ENCODE results near the gene SLC6A1. TPM values are rescaled to one million over a fixed set of nuclear protein-coding genes. Genes with fewer than 3 reads are reported as not detected.

SLC6A1 gene
- total RNA-seq, 1 donor from 2014 or later, result 7.5 TPM

DNA sequence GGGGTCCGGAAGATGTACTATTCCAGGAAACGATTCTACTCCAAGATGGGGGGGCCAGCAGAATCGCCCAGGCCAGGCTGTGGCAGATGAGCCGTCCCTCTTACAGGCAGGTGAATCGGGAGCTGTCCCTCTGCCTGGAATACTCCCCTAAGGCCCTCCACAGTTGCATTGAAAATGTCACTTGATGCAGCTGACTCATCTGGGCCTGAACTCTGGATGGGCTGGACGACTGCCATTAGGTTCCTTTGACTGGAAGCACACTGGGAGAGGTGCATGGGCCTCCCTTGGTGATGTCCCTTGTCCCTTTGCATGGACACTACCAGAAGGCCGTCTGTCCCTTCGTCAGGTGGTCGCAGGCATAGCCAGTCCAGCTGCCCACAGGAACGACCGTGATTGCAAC is 92.1 kb downstream of the SLC6A1 start:
- H3K9me3 Mint-ChIP-seq (ENCODE audit: unreplicated experiment), result no peaks in the 10 kb centered on the region
- no peak overlapping the region for H3K4me3 Mint-ChIP-seq (ENCODE audit: unreplicated experiment)
- no peaks in the 10 kb centered on the region for H3K4me1 Mint-ChIP-seq (ENCODE audit: unreplicated experiment)
- H3K27ac Mint-ChIP-seq (ENCODE audit: unreplicated experiment), result no peak overlapping the region
- no peaks in the 10 kb centered on the region for H3K27me3 Mint-ChIP-seq (ENCODE audit: unreplicated experiment)
- no peaks in the 10 kb centered on the region for H3K36me3 Mint-ChIP-seq (ENCODE audit: low read depth, unreplicated experiment)
- DNase-seq (ENCODE audit: low spot score), result no peak
- TF ChIP-seq, protein P1, sequence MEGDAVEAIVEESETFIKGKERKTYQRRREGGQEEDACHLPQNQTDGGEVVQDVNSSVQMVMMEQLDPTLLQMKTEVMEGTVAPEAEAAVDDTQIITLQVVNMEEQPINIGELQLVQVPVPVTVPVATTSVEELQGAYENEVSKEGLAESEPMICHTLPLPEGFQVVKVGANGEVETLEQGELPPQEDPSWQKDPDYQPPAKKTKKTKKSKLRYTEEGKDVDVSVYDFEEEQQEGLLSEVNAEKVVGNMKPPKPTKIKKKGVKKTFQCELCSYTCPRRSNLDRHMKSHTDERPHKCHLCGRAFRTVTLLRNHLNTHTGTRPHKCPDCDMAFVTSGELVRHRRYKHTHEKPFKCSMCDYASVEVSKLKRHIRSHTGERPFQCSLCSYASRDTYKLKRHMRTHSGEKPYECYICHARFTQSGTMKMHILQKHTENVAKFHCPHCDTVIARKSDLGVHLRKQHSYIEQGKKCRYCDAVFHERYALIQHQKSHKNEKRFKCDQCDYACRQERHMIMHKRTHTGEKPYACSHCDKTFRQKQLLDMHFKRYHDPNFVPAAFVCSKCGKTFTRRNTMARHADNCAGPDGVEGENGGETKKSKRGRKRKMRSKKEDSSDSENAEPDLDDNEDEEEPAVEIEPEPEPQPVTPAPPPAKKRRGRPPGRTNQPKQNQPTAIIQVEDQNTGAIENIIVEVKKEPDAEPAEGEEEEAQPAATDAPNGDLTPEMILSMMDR (IDR thresholded peaks at IDR 0.05; ENCODE audit: unreplicated experiment), result no peak

DNA sequence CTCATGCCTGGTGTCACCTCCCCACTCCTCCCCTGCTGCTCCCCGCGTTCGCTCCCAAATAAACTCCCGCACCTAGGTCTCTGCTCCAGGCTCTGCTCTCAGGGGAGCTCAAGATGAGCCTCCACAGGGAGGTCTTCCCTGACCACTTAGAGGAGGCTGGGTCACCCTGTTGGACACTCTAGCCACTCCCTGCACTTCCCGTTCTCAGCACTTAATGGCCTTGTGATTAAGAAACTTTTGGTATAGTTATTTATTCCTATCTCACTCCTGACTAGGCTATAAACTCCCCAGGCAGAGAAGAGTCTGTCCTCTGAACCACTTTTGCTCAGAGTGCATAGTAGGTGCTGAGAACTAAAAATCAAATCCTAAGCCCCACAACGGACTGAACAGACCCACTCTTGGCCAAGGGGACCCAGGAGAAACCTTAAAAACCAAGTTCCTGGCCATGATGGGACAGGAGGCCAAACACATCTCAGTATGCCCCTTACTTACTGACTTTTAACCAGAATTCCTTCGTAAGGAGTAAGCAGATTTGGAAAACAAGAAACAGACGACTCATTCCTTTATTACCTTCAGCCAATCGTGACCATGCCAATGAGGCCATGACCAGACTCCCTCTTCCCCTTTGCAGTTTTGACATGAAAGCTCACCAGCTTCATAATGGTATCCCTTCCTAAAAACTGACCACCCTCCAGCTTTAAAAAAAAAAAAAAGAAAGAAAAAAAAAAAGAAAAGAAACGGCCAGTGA is 92.7 kb downstream of the SLC6A1 start:
- Mint-ChIP-seq H3K9me3 (ENCODE audit: unreplicated experiment) (no peaks in the 10 kb centered on the region), H3K4me1 (ENCODE audit: unreplicated experiment) (no peaks in the 10 kb centered on the region), H3K4me3 (ENCODE audit: unreplicated experiment) (no peak overlapping the region), H3K27ac (ENCODE audit: unreplicated experiment) (no peak overlapping the region), H3K27me3 (ENCODE audit: unreplicated experiment) (no peaks in the 10 kb centered on the region), H3K36me3 (ENCODE audit: low read depth, unreplicated experiment) (no peaks in the 10 kb centered on the region)
- no peak for DNase-seq (ENCODE audit: low spot score)
- TF ChIP-seq, protein P1 (IDR thresholded peaks at IDR 0.05; ENCODE audit: unreplicated experiment), result no peak

DNA sequence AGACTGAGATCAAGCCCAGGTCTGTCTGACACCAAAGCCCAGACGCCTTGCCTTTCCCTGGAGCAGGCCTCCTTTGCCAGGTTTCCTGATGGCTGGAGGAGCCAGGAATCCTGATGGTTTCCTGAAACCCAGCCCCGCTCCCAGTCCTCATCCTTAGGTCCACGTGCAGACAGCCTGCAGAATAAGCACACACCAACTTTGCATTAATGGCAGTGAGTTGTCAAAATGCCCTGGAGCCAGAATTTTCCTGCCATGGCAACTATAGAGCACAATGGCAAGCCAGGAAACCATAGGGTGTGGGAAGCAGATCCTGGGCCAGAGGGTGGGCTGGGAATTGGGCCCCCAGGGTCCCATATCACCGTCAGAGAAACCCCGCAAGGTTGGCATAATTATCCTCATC is 94.3 kb downstream of the SLC6A1 start:
- Mint-ChIP-seq H3K27ac (ENCODE audit: unreplicated experiment) (no peak overlapping the region), H3K4me1 (ENCODE audit: unreplicated experiment) (no peaks in the 10 kb centered on the region), H3K36me3 (ENCODE audit: low read depth, unreplicated experiment) (no peaks in the 10 kb centered on the region), H3K9me3 (ENCODE audit: unreplicated experiment) (no peaks in the 10 kb centered on the region), H3K4me3 (ENCODE audit: unreplicated experiment) (no peak overlapping the region), H3K27me3 (ENCODE audit: unreplicated experiment) (no peaks in the 10 kb centered on the region)
- no peak for DNase-seq (ENCODE audit: low spot score)
- TF ChIP-seq, protein P1 (IDR thresholded peaks at IDR 0.05; ENCODE audit: unreplicated experiment), result no peak

DNA sequence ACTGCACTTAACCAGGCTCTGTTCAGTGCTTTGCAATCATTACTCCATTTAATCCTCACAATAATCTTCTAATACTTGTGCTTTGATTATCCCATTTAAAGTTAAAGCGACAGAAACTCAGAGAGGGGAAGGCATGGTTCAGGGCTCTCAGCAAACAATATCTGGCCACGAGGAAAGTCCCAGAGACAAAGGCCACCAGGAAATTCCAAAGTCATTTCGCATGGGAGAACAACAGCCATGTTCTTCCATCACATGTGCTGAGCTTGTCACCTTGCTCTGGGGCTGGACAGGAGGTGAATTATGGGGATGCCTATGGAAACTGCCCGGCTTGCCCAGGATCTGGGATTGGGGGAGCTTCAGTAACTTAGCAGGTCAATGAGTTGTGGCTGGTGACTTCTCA is 95.5 kb downstream of the SLC6A1 start:
- DNase-seq (ENCODE audit: low spot score), result no peak
- no peaks in the 10 kb centered on the region for H3K4me1 Mint-ChIP-seq (ENCODE audit: unreplicated experiment)
- no peaks in the 10 kb centered on the region for H3K36me3 Mint-ChIP-seq (ENCODE audit: low read depth, unreplicated experiment)
- peaks cover 6% of the 10 kb centered on the region for H3K27me3 Mint-ChIP-seq (ENCODE audit: unreplicated experiment)
- no peaks in the 10 kb centered on the region for H3K9me3 Mint-ChIP-seq (ENCODE audit: unreplicated experiment)
- TF ChIP-seq, protein P1 (IDR thresholded peaks at IDR 0.05; ENCODE audit: unreplicated experiment), result no peak
- no peak overlapping the region for H3K4me3 Mint-ChIP-seq (ENCODE audit: unreplicated experiment)
- H3K27ac Mint-ChIP-seq (ENCODE audit: unreplicated experiment), result no peak overlapping the region

DNA sequence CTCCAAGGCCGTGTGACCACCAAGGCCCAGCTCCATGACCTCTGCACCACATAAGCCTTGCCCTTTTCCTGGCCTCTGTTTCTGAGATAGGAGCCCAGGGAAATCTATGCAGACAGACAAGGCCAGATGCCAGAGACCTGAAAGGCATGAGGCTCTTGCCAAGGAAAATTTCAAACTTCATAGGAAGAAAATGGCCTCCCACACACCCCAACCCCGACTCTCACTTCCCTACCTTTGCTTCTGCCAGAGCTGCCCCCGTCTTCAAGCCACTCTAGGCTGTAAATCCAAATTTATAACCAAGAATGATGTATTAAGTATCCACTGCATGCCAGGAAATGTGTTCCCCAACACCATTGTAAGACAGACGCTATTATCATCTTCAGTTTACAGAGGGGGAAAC is 96.3 kb downstream of the SLC6A1 start:
- H3K4me1 Mint-ChIP-seq (ENCODE audit: unreplicated experiment), result no peaks in the 10 kb centered on the region
- H3K27ac Mint-ChIP-seq (ENCODE audit: unreplicated experiment), result no peak overlapping the region
- TF ChIP-seq, protein P1 (IDR thresholded peaks at IDR 0.05; ENCODE audit: unreplicated experiment), result no peak
- DNase-seq (ENCODE audit: low spot score), result no peak
- H3K36me3 Mint-ChIP-seq (ENCODE audit: low read depth, unreplicated experiment), result no peaks in the 10 kb centered on the region
- H3K4me3 Mint-ChIP-seq (ENCODE audit: unreplicated experiment), result no peak overlapping the region
- H3K9me3 Mint-ChIP-seq (ENCODE audit: unreplicated experiment), result no peaks in the 10 kb centered on the region
- H3K27me3 Mint-ChIP-seq (ENCODE audit: unreplicated experiment), result peaks cover 6% of the 10 kb centered on the region
